GM19463 (cell line): ENCODE results near the gene NFATC4.

Experiments
- ATAC-seq: cut with Tn5 transposase; IDR thresholded peaks from one replicate; pipeline ENCODE4 v1.9.1; 2021; ENCODE audit warnings: mild to moderate bottlenecking, moderate library complexity; ENCODE audit not compliant: unreplicated experiment

The NFATC4 gene

GRCh38 chr14:24406416-24406815 is 38.4 kb downstream of the NFATC4 start:
- ATAC-seq, result no peak

GRCh38 chr14:24407608-24408325 is 39.8 kb downstream of the NFATC4 start:
- ATAC-seq, result no peak

- ATAC-seq, result no peak
These were observed 40.8 kb downstream of the NFATC4 start for GRCh38 chr14:24408764-24409163.

GRCh38 chr14:24409192-24409591 is 41.2 kb downstream of the NFATC4 start:
- no peak for ATAC-seq

GRCh38 chr14:24409956-24410355 is 42.0 kb downstream of the NFATC4 start:
- no peak for ATAC-seq

- ATAC-seq, result peak; percentile 69
These were observed 43.7 kb downstream of the NFATC4 start for GRCh38 chr14:24411443-24412389.

- ATAC-seq, result no peak
These were observed 46.1 kb downstream of the NFATC4 start for GRCh38 chr14:24414077-24414476.

GRCh38 chr14:24414732-24415420 is 46.9 kb downstream of the NFATC4 start:
- ATAC-seq, result no peak

GRCh38 chr14:24415421-24416253 is 47.7 kb downstream of the NFATC4 start:
- no peak for ATAC-seq

GRCh38 chr14:24416254-24416931 is 48.4 kb downstream of the NFATC4 start:
- ATAC-seq, result no peak

- no peak for ATAC-seq
These were observed 49.1 kb downstream of the NFATC4 start for GRCh38 chr14:24416932-24417619.

GRCh38 chr14:24417832-24418491 is 50.0 kb downstream of the NFATC4 start:
- no peak for ATAC-seq

- ATAC-seq, result no peak
These were observed 50.5 kb downstream of the NFATC4 start for GRCh38 chr14:24418492-24418873.

GRCh38 chr14:24422261-24422660 is 54.3 kb downstream of the NFATC4 start:
- ATAC-seq, result no peak

GRCh38 chr14:24422694-24423601 is 55.0 kb downstream of the NFATC4 start:
- no peak for ATAC-seq

GRCh38 chr14:24425704-24426103 is 57.7 kb downstream of the NFATC4 start:
- ATAC-seq, result no peak

- no peak for ATAC-seq
These were observed 58.3 kb downstream of the NFATC4 start for GRCh38 chr14:24426150-24426911.
